NB4 (cell line): ENCODE measurements around the gene NPAT.

ENCODE experiments used
- MYC ChIP-seq: IDR thresholded peaks from 2 replicates; pipeline ENCODE4 v1.6.1; 2011; ENCODE audit warnings: low read depth, low read length
- TF ChIP-seq, protein P1 (sequence below): IDR thresholded peaks from one replicate; pipeline ENCODE4 v1.5.1; 2012; ENCODE audit warnings: low read depth, low read length

DNA sequence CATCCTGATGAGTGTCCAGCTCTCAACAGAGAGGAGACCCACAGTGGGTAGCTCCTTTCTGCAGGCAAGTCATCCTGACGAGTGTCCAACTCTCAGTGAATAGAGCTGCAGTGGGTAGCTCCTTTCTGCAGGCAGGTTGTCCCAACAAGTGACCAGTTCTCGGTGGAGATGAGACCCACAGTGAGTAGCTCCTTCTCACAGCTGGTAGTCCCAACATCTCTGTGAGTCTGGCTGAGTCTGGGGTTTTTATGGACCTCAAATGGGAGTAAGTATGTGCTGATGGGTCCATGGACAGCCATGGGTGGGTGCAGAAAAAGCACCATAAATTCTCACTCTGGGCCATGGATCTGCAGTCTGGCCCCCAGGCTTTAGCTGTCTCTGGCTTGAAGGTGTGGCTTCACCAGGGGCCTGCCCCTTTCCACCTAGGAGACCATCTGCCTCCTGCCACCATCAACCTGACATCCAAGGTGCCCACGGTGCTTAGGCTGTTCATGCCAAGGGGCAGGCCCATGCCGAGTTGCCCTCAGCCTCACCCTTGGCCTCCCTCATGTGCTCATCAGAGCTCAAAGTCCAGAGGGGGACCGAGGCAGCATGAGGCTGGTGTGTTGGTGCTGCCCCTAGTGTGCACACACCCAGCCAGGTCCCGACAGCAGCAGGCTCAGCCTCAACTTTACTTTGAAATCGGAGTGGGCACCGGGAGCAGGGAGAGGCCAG lies 15.3 kb downstream of the NPAT start:
- TF ChIP-seq, protein P1, sequence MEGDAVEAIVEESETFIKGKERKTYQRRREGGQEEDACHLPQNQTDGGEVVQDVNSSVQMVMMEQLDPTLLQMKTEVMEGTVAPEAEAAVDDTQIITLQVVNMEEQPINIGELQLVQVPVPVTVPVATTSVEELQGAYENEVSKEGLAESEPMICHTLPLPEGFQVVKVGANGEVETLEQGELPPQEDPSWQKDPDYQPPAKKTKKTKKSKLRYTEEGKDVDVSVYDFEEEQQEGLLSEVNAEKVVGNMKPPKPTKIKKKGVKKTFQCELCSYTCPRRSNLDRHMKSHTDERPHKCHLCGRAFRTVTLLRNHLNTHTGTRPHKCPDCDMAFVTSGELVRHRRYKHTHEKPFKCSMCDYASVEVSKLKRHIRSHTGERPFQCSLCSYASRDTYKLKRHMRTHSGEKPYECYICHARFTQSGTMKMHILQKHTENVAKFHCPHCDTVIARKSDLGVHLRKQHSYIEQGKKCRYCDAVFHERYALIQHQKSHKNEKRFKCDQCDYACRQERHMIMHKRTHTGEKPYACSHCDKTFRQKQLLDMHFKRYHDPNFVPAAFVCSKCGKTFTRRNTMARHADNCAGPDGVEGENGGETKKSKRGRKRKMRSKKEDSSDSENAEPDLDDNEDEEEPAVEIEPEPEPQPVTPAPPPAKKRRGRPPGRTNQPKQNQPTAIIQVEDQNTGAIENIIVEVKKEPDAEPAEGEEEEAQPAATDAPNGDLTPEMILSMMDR, result no peak
- TF ChIP-seq MYC, result no peak
